Measurements from ENCODE around the gene NEURL3. TPM values are rescaled to one million over a fixed set of nuclear protein-coding genes. Genes with fewer than 3 reads are reported as not detected.

Gene NEURL3
- polyA plus RNA-seq, 1 donor: 0.81 TPM

DNA sequence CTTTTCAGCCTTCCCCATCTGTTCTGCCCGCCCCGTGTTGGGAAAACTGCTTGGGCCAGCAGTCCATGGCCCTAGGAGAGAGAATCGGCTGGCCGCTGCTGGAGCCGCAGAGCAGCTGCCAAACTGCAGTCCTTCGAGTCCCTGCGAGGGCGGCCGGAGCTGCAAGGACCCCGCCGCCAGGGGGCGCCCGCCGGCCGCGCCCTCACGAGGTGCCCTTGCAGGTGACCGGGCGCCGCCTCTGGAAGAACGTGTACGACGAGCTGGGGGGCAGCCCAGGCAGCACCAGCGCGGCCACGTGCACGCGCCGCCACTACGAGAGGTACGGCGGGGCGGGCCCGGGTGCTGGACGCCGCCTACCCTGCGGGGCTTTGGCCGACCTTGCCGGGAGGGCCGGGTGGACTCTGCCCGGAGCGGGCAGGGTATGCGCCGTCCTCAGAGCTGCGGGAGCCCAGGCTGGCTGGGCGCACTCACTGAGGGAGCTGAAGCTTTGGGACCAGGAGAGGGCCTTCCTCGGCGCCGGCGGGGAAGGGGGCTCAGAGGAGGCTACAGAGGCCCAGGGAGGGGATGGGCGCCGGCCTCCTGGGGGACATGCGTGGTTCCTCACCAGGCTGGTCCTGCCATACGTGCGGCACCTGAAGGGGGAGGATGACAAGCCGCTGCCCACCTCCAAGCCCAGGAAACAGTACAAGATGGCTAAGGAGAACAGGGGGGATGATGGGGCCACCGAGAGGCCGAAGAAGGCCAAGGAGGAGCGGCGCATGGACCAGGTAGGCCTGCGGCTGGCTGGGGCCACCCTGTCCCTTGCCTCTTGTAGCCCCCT lies 45.0 kb upstream of the NEURL3 start:
- Histone ChIP-seq H3K27ac (ENCODE audit: low read length) (peak overlapping the region; percentile 68), H3K9me3 (ENCODE audit: control insufficient read depth, low read depth, low read length) (peaks cover 3% of the 10 kb centered on the region), H3K27me3 (ENCODE audit: control insufficient read depth, insufficient read depth, low read length) (no peaks in the 10 kb centered on the region), H3K4me3 (ENCODE audit: low read length) (peak overlapping the region; percentile 30), H3K36me3 (ENCODE audit: control insufficient read depth, insufficient read depth, low read length) (peaks cover 10% of the 10 kb centered on the region), H3K4me1 (ENCODE audit: control insufficient read depth, insufficient read depth, low read length) (peaks cover 21% of the 10 kb centered on the region)
- no CpG with 5 or more reads among the region's 61 CpGs for WGBS (ENCODE audit: insufficient coverage, low lambda C conversion rate)
- DNase-seq: peak; percentile 87 to 89

DNA sequence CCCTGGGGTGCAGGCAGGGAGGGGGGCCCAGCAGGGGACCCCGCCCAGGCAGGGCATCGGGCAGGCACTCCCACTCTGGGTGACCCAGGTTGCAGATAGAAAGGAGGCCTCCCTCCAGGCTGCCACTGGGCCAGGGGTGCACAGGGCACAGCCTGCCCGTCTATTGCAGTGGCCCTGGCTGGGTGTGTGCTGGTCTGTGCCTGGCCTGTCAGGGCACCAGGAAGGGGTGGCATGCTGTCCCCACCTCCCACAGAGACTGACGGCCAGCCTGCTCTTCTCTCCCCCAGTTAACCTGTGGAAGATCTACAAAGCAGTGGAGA lies 44.3 kb upstream of the NEURL3 start:
- WGBS (ENCODE audit: insufficient coverage, low lambda C conversion rate): no CpG with 5 or more reads among the region's 4 CpGs
- Histone ChIP-seq H3K9me3 (ENCODE audit: control insufficient read depth, low read depth, low read length) (peaks cover 3% of the 10 kb centered on the region), H3K4me1 (ENCODE audit: control insufficient read depth, insufficient read depth, low read length) (peaks cover 19% of the 10 kb centered on the region), H3K27me3 (ENCODE audit: control insufficient read depth, insufficient read depth, low read length) (no peaks in the 10 kb centered on the region), H3K36me3 (ENCODE audit: control insufficient read depth, insufficient read depth, low read length) (peaks cover 10% of the 10 kb centered on the region), H3K27ac (ENCODE audit: low read length) (peak overlapping the region; percentile 45), H3K4me3 (ENCODE audit: low read length) (no peak overlapping the region)
- DNase-seq: no peak

DNA sequence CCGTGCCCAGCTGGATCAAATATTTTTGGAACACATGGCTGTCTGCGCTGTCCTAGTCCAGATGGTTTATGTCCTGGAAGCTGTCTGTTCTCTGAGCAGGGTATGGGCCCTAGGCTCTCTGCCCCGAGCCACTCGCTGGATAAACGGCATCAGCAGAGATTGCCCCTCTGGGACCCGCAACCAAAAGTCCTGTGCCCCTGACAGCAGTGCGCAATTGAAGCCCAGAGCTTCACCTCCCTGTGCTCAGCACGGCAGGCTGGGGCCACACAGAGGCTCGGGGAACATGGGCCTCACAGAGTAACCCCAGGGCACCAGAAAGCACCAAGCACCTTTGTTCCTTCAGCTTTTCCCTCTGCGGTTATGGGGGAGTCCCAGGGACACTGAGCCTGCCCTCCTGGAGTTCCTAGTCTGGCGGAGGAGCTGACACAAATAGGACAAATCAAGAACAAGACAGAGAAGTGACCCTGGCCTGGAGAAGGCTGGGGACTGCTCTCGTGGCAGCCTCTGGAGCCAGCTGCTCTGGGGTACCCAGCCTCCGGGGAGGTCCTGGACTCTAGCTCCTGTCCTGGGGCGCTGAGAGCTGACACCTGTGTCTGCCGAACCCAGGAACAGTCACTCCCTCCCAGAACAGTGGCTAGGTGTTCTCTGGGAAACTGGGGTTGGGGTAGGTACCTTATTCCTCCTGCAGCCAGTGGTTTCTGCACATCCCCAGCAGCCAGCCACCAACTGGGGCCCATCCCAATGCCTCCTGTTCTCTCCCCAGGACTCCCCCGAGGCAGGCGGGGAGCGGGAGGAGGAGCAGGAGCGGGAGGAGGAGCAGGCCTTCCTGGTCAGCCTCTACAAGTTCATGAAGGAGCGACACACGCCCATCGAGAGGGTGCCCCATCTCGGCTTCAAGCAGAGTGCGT lies 43.7 kb upstream of the NEURL3 start:
- Histone ChIP-seq H3K27me3 (ENCODE audit: control insufficient read depth, insufficient read depth, low read length) (no peaks in the 10 kb centered on the region), H3K4me3 (ENCODE audit: low read length) (no peak overlapping the region), H3K9me3 (ENCODE audit: control insufficient read depth, low read depth, low read length) (peaks cover 3% of the 10 kb centered on the region), H3K27ac (ENCODE audit: low read length) (no peak overlapping the region), H3K4me1 (ENCODE audit: control insufficient read depth, insufficient read depth, low read length) (peaks cover 16% of the 10 kb centered on the region), H3K36me3 (ENCODE audit: control insufficient read depth, insufficient read depth, low read length) (peaks cover 10% of the 10 kb centered on the region)
- WGBS (ENCODE audit: insufficient coverage, low lambda C conversion rate): 100% methylated on average over 1 of the region's 24 CpGs
- DNase-seq: no peak

DNA sequence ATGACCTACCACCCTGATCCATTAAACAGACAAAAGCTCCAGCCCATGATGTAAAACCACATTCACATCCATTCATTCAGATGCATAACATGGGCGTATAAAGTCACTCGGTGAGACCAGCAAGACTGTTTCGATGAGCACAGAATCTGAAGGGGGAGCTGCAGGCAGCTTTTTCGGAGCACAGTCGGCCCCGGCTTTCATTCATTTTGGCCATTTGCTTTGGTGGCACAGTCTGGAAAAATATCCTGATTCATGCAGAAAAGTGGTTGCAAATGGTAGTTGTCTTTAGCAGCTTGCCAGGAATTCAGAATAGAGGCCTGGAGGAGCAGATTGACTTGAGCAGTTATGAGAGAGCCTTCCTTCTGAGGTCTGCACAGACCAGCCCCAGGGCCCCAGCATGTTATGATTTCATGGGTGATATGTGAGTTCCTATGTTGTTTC lies 42.6 kb upstream of the NEURL3 start:
- H3K4me3 ChIP-seq (ENCODE audit: low read length): no peak overlapping the region
- H3K27me3 ChIP-seq (ENCODE audit: control insufficient read depth, insufficient read depth, low read length): no peaks in the 10 kb centered on the region
- H3K27ac ChIP-seq (ENCODE audit: low read length): no peak overlapping the region
- H3K4me1 ChIP-seq (ENCODE audit: control insufficient read depth, insufficient read depth, low read length): peaks cover 16% of the 10 kb centered on the region
- H3K36me3 ChIP-seq (ENCODE audit: control insufficient read depth, insufficient read depth, low read length): peaks cover 10% of the 10 kb centered on the region
- DNase-seq: no peak
- peaks cover 3% of the 10 kb centered on the region for H3K9me3 ChIP-seq (ENCODE audit: control insufficient read depth, low read depth, low read length)
- no CpG with 5 or more reads among the region's 6 CpGs for WGBS (ENCODE audit: insufficient coverage, low lambda C conversion rate)

DNA sequence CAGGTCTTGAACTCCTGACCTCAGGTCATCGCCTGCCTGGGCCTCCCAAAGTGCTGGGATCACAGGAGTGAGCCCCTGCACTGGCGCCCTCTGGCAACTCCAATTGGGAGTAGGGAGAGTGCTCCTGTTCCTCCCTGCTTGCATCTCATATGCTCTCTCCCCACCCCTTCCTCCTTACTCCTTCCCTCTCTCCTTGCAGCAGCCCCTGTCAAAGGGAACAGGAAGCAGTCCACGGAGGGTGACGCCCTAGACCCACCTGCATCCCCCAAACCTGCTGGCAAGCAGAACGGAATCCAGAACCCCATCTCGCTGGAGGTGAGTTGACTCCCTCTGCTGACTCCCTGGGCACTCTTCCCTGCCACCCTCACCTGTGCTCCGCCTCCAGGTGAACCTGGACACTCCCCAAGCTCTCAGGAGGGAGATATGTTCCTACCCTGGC lies 42.1 kb upstream of the NEURL3 start:
- no CpG with 5 or more reads among the region's 7 CpGs for WGBS (ENCODE audit: insufficient coverage, low lambda C conversion rate)
- Histone ChIP-seq H3K4me1 (ENCODE audit: control insufficient read depth, insufficient read depth, low read length) (peaks cover 16% of the 10 kb centered on the region), H3K27ac (ENCODE audit: low read length) (no peak overlapping the region), H3K9me3 (ENCODE audit: control insufficient read depth, low read depth, low read length) (peaks cover 3% of the 10 kb centered on the region), H3K4me3 (ENCODE audit: low read length) (no peak overlapping the region), H3K27me3 (ENCODE audit: control insufficient read depth, insufficient read depth, low read length) (no peaks in the 10 kb centered on the region), H3K36me3 (ENCODE audit: control insufficient read depth, insufficient read depth, low read length) (peaks cover 10% of the 10 kb centered on the region)
- DNase-seq: no peak

DNA sequence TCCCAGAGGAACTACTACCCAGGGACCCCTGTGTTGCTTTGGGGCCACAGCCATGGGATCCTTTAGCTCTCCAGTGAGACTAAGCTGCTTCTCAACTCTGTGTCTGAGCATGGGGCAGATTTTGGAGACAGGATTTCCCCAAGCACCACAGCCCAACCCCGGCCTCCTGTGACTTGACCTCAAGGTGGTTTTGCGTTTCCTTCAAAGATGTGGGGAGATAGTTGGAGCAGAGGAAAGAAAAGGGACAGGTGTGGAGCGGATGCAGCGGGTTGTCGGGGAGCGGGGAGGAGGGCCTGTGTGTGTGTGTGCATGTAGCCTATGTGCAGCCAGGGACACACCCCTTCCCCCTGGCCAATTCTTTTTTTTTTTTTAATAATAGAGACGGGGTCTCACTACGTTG lies 41.6 kb upstream of the NEURL3 start:
- H3K36me3 ChIP-seq (ENCODE audit: control insufficient read depth, insufficient read depth, low read length): peaks cover 10% of the 10 kb centered on the region
- peaks cover 16% of the 10 kb centered on the region for H3K4me1 ChIP-seq (ENCODE audit: control insufficient read depth, insufficient read depth, low read length)
- no CpG with 5 or more reads among the region's 8 CpGs for WGBS (ENCODE audit: insufficient coverage, low lambda C conversion rate)

DNA sequence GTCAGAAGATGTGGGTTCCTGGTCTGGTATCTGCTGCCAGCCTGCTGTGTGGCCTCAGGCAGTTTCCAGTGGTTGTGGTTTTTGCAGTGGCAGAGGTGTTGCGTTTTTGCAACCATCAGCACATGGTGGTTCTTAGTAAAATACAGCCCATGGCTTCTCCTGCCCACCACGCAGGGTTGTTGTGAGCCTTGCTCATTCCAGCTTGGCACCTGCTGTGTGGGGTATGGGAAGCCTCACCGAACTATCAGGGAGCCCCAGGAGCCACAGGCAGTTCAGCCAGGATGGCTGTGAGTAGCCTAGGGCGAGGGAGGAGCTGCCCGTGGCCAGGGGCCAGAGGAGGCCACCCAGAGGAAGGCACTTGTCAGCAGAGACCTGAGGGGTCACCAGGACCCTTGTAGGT lies 41.2 kb upstream of the NEURL3 start:
- no peaks in the 10 kb centered on the region for H3K27me3 ChIP-seq (ENCODE audit: control insufficient read depth, insufficient read depth, low read length)
- H3K9me3 ChIP-seq (ENCODE audit: control insufficient read depth, low read depth, low read length): peaks cover 3% of the 10 kb centered on the region
- WGBS (ENCODE audit: insufficient coverage, low lambda C conversion rate): no CpG with 5 or more reads among the region's 5 CpGs
- DNase-seq: no peak
- H3K4me1 ChIP-seq (ENCODE audit: control insufficient read depth, insufficient read depth, low read length): peaks cover 16% of the 10 kb centered on the region
- H3K27ac ChIP-seq (ENCODE audit: low read length): no peak overlapping the region
- H3K4me3 ChIP-seq (ENCODE audit: low read length): no peak overlapping the region
- H3K36me3 ChIP-seq (ENCODE audit: control insufficient read depth, insufficient read depth, low read length): peaks cover 9% of the 10 kb centered on the region

More for the DNA sequence above, 41.6 kb upstream of the NEURL3 start:
- no peak for DNase-seq
- H3K4me3 ChIP-seq (ENCODE audit: low read length): no peak overlapping the region
- H3K27me3 ChIP-seq (ENCODE audit: control insufficient read depth, insufficient read depth, low read length): no peaks in the 10 kb centered on the region
- no peak overlapping the region for H3K27ac ChIP-seq (ENCODE audit: low read length)
- H3K9me3 ChIP-seq (ENCODE audit: control insufficient read depth, low read depth, low read length): peaks cover 3% of the 10 kb centered on the region

DNA sequence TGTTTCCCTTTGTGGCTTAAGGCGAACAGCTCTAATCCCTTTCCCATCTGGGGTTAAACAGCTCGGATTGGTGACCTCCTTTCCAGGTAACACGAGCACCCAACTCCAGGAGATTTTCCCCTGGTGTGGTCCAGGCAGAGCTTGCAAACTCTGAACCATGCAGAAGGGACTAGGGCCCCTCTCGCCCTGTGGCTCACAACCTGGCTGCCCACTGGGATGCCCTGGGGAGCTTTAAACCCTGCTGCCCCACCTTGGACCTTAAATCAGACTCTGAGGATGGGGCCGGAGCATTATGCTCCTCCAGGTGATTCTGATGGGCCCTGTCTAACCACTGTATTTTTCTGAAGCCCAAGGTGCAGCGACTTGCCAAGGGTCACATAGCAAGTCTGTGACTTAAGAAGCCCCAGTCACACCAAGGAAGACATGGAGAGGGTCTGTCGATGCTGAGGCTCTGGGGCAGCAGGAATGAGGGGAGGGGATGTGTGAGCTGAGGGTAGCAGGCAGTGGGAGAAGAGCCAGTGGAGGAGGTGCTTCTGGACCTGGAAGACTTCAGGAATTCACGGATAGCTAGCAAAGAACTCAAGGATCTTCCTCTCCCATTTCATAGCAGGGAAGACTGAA lies 37.3 kb upstream of the NEURL3 start:
- Histone ChIP-seq H3K27me3 (ENCODE audit: control insufficient read depth, insufficient read depth, low read length) (peaks cover 14% of the 10 kb centered on the region), H3K4me3 (ENCODE audit: low read length) (no peak overlapping the region), H3K4me1 (ENCODE audit: control insufficient read depth, insufficient read depth, low read length) (peaks cover 4% of the 10 kb centered on the region), H3K9me3 (ENCODE audit: control insufficient read depth, low read depth, low read length) (no peaks in the 10 kb centered on the region), H3K27ac (ENCODE audit: low read length) (no peak overlapping the region), H3K36me3 (ENCODE audit: control insufficient read depth, insufficient read depth, low read length) (no peaks in the 10 kb centered on the region)
- no peak for DNase-seq
- 77% methylated on average over 2 of the region's 8 CpGs for WGBS (ENCODE audit: insufficient coverage, low lambda C conversion rate)

DNA sequence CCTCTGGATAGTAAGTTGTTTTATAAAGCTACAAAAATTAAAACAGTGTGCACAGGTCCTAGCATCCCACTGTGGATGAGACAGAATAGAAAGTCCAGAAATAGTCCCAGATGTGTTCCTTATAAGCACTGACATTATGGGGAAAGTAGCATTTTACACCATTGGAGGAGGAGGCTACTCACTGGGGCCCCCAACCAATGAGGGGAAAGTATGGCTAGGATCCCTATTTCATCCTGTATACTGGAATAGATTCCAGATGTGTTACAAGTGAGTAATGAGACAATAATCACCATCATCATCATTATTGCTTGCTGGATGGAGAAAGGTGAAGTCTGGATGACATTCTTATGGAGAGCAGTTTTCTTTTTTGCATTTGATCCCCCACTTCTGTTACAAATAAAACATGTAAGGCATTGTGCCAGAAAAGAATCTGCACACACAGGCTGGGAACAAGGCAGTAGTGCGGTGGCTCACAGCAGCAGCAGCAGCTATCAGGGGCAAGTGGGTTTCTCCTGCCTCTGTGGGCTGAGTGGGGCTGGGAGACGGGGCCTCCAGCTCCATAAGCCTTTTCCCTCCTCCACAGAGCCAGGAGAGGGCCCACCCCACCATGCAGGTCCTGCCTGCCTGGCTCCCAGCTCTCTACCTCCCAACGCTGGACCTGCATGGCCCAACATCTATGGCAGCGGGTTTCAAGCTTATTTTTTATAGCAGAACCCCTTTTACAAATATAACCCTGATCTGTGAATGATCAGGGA lies 36.4 kb upstream of the NEURL3 start:
- WGBS (ENCODE audit: insufficient coverage, low lambda C conversion rate): no CpG with 5 or more reads among the region's 4 CpGs
- Histone ChIP-seq H3K9me3 (ENCODE audit: control insufficient read depth, low read depth, low read length) (no peaks in the 10 kb centered on the region), H3K4me3 (ENCODE audit: low read length) (no peak overlapping the region), H3K4me1 (ENCODE audit: control insufficient read depth, insufficient read depth, low read length) (peaks cover 9% of the 10 kb centered on the region), H3K27me3 (ENCODE audit: control insufficient read depth, insufficient read depth, low read length) (peaks cover 19% of the 10 kb centered on the region), H3K27ac (ENCODE audit: low read length) (no peak overlapping the region), H3K36me3 (ENCODE audit: control insufficient read depth, insufficient read depth, low read length) (no peaks in the 10 kb centered on the region)
- DNase-seq: no peak

DNA sequence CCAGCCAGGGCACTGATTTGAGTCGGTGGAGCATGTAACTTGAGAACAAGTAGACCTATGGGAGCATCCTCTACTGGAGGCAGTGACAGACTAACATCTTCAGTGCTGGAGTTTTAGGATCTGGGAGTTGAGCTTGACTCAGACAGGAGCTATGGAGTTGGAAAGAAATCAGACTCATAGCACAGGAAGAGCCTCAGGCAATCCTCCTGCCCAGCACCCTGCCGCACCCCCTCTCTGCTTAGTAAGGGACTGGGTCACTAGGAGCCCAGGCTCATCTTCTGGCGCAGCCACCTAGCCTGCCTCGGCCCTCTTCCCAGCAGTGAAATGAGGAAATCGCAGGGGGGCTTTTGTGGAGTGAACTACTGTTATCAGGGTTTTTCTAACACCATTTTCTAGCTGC lies 35.0 kb upstream of the NEURL3 start:
- Histone ChIP-seq H3K4me3 (ENCODE audit: low read length) (no peak overlapping the region), H3K27ac (ENCODE audit: low read length) (no peak overlapping the region), H3K36me3 (ENCODE audit: control insufficient read depth, insufficient read depth, low read length) (no peaks in the 10 kb centered on the region), H3K9me3 (ENCODE audit: control insufficient read depth, low read depth, low read length) (no peaks in the 10 kb centered on the region), H3K4me1 (ENCODE audit: control insufficient read depth, insufficient read depth, low read length) (peaks cover 12% of the 10 kb centered on the region), H3K27me3 (ENCODE audit: control insufficient read depth, insufficient read depth, low read length) (peaks cover 19% of the 10 kb centered on the region)
- WGBS (ENCODE audit: insufficient coverage, low lambda C conversion rate): no CpG with 5 or more reads among the region's 5 CpGs
- no peak for DNase-seq
